ENCODE measurements around the gene PLTP. TPM values are rescaled to one million over a fixed set of nuclear protein-coding genes. Genes with fewer than 3 reads are reported as not detected.

The PLTP gene
- total and polyA plus RNA-seq, 2 of the 13 experiments (the other 11 are each of a cell fraction or from before 2014, with no cell fraction given) = 16.9 to 28.6 TPM

DNA sequence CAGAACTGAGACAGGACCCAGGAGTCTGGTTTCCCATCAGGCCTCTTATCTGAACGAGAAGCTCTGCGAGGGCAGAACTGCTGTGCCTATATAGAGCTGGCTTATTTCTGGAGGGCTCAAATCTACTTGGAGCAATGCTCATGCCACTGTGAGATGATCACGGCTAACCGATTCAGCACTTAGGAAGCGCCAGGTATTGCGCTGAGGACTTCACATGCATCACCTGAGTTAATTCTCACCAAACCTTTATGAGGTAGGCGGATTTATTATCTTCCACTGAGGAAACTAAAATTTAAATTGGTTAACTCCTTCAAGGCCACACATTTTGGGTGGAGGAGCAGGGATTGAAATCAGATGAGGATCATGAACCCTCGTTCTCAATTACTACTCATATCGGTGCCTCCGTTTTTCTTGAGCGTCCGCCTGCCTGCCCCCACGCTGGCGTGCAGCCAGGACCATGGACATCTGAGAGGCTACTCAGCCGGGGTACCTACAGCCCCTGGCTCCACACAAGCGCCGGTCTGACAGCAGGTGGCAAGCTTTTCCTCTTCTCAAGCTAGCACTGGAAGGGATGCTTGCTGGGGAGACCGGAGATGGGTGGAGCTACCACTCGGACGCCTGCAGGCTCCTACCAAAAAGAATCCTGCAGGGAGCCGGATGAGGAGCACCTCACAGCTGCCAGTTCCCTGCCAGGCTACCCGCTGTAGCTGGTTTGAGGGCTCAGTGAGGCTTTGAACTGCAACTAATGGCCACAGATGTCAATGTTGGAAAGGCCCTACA is 21.5 kb upstream of the PLTP start (continued):
- TF ChIP-seq ZNF234 (CRISPR knock-in tag; conservative IDR thresholded peaks at IDR 0.05) = no peak
- TF ChIP-seq TBX2 (CRISPR knock-in tag; IDR thresholded peaks at IDR 0.05; ENCODE audit: borderline replicate concordance) = peak; percentile 37; the same call in 1 of the 2 replicates
- TF ChIP-seq ZNF75D (CRISPR knock-in tag; IDR thresholded peaks at IDR 0.05; ENCODE audit: borderline replicate concordance) = no peak
- no peak for TF ChIP-seq ARNT (IDR thresholded peaks at IDR 0.05)
- TF ChIP-seq, protein P1, sequence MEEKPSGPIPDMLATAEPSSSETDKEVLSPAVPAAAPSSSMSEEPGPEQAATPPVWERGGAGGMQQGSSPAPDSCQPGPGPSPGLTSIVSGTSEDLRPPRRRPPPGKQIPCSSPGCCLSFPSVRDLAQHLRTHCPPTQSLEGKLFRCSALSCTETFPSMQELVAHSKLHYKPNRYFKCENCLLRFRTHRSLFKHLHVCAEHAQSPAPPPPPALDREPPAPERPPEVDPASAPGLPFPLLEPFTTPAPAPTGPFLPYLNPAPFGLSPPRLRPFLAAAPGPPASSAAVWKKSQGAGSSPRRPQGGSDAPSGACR (CRISPR knock-in tag; IDR thresholded peaks at IDR 0.05) = peak; percentile 20; the same call in 1 of the 2 replicates
- peak; percentile 43 for TF ChIP-seq ZNF878 (CRISPR knock-in tag; IDR thresholded peaks at IDR 0.05)
- TF ChIP-seq ZSCAN25 (CRISPR knock-in tag; IDR thresholded peaks at IDR 0.05) = peak; percentile 60; the same call in 1 of the 2 replicates
- no peak for TF ChIP-seq XBP1 (CRISPR knock-in tag; IDR thresholded peaks at IDR 0.05)
- TF ChIP-seq TERF1 (CRISPR knock-in tag; IDR thresholded peaks at IDR 0.05) = no peak
- no peak for TF ChIP-seq TIGD3 (CRISPR knock-in tag; IDR thresholded peaks at IDR 0.05; ENCODE audit: borderline replicate concordance)
- peak; percentile 83; the same call in 1 of the 2 replicates for TF ChIP-seq PAWR (CRISPR knock-in tag; IDR thresholded peaks at IDR 0.05; ENCODE audit: borderline replicate concordance)
- TF ChIP-seq ZNF614 (CRISPR knock-in tag; IDR thresholded peaks at IDR 0.05; ENCODE audit: borderline replicate concordance) = peak; percentile 90
- no peak for TF ChIP-seq ZFY (CRISPR knock-in tag; IDR thresholded peaks at IDR 0.05)
- no peak for TF ChIP-seq SCMH1 (CRISPR knock-in tag; IDR thresholded peaks at IDR 0.05; ENCODE audit: borderline replicate concordance)
- peak; percentile 59 for TF ChIP-seq FOXA3 (CRISPR knock-in tag; IDR thresholded peaks at IDR 0.05)
- TF ChIP-seq ZNF441 (CRISPR knock-in tag; IDR thresholded peaks at IDR 0.05; ENCODE audit: borderline replicate concordance) = 0 out of 2 replicates have a peak, but pooled peaks have one; percentile 37
- no peak; the same call in 1 of the 2 replicates for TF ChIP-seq MEIS1 (CRISPR knock-in tag; IDR thresholded peaks at IDR 0.05; ENCODE audit: borderline replicate concordance)
- peak; percentile 77; the same call in 1 of the 2 replicates for TF ChIP-seq ZNF430 (CRISPR knock-in tag; IDR thresholded peaks at IDR 0.05)
- no peak for TF ChIP-seq CCAR2 (optimal IDR thresholded peaks at IDR 0.05; ENCODE audit: low read depth, low read length)
- no peak for TF ChIP-seq ADNP (CRISPR knock-in tag; IDR thresholded peaks at IDR 0.05)
- TF ChIP-seq POLR2AphosphoS2 (IDR thresholded peaks at IDR 0.05; ENCODE audit: low read depth, low read length) = peak; percentile 52; the same call in 1 of the 2 replicates
- TF ChIP-seq ZNF629 (CRISPR knock-in tag; conservative IDR thresholded peaks at IDR 0.05) = no peak; the same call in 1 of the 2 replicates
- TF ChIP-seq RORA (CRISPR knock-in tag; IDR thresholded peaks at IDR 0.05) = no peak; the same call in 1 of the 2 replicates
- no peak for TF ChIP-seq FLYWCH1 (CRISPR knock-in tag; IDR thresholded peaks at IDR 0.05)
- TF ChIP-seq TSC22D2 (CRISPR knock-in tag; IDR thresholded peaks at IDR 0.05; ENCODE audit: borderline replicate concordance) = peak; percentile 23; the same call in 1 of the 2 replicates
- no peak; the same call in 1 of the 2 replicates for TF ChIP-seq MYPOP (CRISPR knock-in tag; IDR thresholded peaks at IDR 0.05)
- peak; percentile 82; the same call in 1 of the 2 replicates for TF ChIP-seq ERF (CRISPR knock-in tag; IDR thresholded peaks at IDR 0.05)

Data from HepG2 (cell line).